GM21367 (cell line): Measurements from ENCODE around the gene DGKZ.

Experiments used
- ATAC-seq: cut with Tn5 transposase; IDR thresholded peaks from one replicate; pipeline ENCODE4 v1.9.1; 2021; ENCODE audit not compliant: unreplicated experiment

The DGKZ gene

GRCh38 chr11:46381048-46381818 lies 34.0 kb downstream of the DGKZ start, which contains the start of gene MDK:
MDK (plus strand) TSS chr11:46381669; CDS start chr11:46382058, 389 bp downstream.
- ATAC-seq, result no peak

GRCh38 chr11:46381819-46382645 lies 34.8 kb downstream of the DGKZ start:
- no peak for ATAC-seq

DNA sequence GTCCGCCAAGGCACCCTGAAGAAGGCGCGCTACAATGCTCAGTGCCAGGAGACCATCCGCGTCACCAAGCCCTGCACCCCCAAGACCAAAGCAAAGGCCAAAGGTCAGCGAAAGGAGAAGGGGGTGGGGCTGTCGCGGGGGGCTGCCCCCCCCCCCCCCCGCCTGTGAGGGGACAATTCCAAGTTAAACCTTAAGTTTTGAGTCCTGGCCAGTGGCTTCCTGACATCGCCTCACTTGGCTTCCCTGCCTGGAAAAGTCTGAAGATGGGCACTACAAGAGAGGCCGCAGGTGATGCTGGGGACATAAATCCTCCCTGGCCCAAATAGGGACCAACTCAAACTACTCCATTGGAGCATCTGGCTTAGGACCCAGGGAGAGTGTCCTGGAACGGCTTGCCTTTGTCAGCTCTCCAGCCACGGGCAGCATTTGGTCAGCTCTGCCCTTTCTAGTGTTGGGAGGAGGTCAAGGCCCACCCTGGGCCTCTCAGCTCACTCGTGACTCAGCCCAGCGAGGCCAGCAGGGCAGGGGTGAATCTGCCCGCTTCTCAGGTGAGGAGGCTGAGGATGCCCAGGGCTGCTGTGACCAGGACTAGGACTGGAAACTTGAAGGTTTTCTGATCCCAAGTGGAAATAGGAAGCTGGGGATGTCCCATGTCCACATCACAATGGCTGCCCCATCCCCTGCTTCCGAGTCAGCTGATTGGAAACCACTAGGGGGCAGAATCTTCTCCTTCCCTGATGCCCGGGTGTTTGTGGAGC lies 35.6 kb downstream of the DGKZ start:
- no peak for ATAC-seq

DNA sequence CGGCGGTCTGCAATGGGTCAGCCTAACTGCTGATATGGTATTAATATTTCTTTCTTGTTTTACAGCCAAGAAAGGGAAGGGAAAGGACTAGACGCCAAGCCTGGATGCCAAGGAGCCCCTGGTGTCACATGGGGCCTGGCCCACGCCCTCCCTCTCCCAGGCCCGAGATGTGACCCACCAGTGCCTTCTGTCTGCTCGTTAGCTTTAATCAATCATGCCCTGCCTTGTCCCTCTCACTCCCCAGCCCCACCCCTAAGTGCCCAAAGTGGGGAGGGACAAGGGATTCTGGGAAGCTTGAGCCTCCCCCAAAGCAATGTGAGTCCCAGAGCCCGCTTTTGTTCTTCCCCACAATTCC lies 36.1 kb downstream of the DGKZ start:
- ATAC-seq, result no peak

- ATAC-seq, result no peak
Observed at GRCh38 chr11:46383974-46384701, 36.9 kb downstream of the DGKZ start.

DNA sequence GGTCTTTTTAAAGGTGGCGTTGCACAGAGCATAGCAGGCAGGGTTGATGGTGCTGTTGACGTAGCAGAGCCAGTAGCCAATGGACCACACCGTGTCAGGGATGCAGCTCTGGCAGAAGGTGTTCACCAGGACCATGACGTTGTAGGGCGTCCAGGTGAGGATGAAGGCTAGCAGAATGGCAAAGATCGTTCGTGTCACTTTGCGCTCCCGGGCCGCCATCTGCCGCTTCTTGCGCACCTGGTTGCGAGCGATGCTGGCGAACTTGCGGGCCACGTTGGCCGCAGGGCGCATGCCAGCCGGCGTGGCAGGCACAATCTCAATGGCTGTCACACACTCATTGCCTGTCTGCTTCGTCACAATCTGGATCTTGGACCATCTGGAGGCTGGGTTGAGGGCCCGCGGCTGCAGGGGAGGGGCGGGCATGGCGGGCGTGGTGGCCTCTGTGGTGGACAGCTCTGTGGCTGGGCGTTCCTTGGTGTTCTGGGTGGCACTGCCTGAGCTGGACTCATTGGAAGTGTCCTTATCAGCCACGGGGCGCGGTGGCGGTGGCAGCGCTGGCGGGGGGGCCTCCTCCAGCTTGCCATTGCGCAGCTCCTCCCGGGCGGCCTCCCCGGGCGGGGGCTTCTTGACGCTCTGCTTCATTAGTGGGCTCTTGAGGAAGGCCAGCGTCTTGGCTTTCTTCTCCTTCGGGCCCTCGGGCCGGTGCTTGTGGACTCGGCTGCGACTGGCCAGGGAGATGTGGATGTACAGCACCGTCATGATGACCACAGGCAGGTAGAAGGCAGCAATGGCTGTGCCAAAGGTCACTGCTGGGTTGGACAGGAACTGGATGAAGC lies 38.1 kb downstream of the DGKZ start:
- ATAC-seq, result no peak

DNA sequence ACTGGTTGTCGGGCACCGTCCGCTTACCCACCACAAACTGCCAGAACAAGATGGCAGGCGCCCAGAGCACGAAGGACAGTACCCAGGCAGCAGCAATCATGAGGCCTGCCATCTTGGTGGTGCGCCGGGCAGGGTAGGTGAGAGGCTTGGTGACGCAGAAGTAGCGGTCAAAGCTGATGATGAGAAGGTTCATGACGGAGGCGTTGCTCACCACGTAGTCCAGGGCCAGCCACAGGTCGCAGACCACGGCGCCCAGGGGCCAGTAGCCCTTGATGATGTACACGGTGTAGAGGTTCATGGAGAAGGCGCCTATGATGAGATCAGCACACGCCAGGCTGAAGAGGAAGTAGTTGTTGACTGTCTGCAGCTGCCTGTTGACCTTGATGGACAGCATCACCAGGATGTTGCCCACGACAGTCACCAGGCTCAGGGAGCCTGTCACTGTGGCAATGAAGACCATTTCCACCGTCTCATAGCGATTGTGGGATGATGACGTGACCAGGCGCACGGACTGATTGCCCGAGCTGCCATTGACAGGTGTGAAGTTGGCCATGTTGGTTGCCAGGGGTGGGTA lies 38.8 kb downstream of the DGKZ start:
- no peak for ATAC-seq

GRCh38 chr11:46386674-46387073 lies 39.4 kb downstream of the DGKZ start:
- no peak for ATAC-seq

- no peak for ATAC-seq
Observed at GRCh38 chr11:46387456-46387855, 40.2 kb downstream of the DGKZ start.

GRCh38 chr11:46387919-46388618 lies 40.8 kb downstream of the DGKZ start:
- no peak for ATAC-seq

- no peak for ATAC-seq
Observed at GRCh38 chr11:46388619-46389449, 41.6 kb downstream of the DGKZ start.

DNA sequence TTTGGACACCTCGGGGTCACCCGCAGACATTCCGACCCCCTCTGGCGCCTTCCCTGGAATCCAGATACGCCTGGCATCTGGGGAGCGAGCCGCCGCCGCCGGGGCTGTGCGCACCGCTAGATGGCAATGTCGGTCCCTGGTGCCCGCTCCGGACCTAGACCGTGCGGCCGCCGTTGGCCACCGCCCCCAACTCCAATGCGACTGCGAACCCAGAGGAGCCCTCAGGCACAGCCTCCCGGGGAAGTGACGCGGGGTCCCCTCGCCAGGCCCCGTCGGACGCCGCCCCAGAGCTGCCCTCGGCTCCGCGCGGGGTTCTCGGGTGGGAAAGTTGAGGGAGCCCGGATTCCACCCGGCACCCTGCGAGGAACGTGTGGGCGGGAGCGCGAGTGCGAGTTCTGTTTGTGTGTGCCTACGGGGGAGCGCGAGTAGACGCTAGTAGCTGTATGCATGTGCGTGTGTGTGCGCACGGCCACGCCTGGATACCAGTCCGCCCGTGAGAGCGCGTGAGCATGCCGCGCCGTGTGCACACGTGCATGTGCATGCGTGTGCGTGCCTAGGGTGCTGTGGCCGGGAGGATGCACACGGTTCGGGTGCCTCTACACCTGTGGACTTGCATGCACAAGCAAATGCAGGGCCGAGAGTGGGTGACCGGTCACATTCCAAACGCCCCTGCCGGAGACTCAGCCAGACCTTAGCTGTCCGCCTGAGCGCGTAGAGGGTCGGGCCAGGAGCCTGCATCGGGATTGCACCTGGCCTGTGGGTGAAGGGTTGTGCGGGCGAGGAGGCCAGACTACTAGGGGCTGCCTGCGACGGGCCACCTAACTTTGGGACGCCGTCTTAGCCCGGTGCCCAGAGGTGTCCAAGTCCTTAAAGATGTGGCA lies 42.4 kb downstream of the DGKZ start:
- no peak for ATAC-seq

DNA sequence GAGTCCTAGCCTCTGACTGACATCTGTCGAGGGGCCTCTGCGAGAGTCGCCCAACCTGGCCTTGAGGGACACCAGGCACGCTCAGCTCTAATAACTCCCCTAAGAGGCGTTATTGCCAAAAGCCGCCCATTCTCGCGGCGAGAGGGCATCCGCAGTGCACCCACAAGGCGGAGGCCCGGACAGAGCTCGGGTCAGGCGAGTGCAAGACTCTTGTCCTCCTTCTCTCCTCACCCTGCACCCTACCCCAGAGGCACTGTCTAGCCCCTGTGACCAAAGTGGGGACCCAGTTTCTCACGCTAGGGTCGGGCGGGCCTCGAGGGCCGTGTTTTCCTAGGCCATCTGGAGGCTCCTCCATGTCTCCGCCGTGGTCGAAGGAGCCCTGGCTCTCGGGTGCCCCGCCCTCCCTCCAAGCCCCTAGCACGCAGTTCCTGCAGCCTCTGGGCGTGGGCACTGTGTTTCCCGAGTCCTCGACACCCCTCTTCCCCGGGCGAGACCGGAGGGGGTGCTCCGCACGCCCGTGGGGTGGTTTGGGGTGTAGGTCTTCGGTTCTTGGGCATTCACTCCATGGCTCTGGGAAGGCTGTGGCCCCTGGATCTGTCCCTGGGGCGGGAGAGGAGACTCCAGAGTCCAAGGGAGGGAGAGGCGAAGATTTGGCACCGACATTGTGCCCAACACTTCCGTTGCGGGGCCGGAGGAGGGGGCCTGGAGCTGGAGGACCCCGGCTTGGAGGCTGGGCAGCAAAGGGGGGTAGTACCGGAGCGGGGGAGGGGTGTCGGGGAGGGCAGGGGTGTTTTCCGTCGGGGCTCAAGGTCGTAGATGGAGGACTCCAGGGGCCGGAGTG lies 43.3 kb downstream of the DGKZ start:
- no peak for ATAC-seq

- ATAC-seq, result no peak
Observed at GRCh38 chr11:46391186-46391577, 43.9 kb downstream of the DGKZ start.

DNA sequence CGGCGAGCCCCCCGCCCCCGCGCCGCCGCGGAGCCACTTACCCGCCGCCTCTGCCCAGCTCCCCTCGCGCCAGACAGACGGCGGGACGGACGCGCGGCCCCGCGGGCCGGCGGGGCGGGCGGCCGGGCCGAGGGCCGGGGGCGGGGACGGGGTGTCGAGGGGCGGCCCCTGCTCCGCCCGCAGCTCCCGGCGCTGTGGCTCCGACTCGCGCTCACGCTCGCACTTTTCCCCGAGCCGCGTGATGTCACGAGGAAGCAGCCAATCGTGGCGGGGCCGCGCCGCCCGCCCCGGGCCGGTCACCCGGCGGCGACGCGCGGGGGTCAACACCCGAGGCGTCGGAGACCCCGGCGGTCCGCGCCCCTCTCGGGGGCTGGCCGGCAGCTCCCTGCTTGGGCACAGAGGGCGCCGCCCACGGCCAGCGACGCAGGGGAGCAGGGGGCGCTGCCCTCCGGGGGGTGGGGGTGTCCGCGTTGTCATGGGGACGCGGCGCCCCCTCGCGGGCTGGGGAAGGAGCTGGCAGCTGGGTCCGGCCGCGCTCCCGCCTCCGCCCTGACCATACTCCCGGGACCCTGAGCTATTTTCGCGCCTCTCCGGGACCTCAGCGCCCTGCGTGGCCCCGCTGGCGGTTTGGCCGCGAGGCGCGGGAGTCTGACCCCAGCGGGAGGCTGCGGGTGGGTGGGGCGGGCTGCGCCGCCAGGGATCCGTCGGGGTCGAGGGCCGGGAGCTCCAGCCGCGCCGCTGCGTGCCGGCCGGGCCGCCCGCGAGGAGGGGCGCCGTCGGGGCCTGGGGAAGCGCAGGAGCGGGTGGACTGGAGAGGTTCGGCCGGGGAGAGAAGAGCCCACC lies 44.5 kb downstream of the DGKZ start, which contains the start of gene CHRM4:
Gene CHRM4 (minus strand): TSS at position 199 of the 843 bp plus-strand sequence. CDS start 5,219 bp downstream, outside the sequence.
- no peak for ATAC-seq
